Measurements from ENCODE around the gene RIIAD1. TPM values are rescaled to one million over a fixed set of nuclear protein-coding genes. Genes with fewer than 3 reads are reported as not detected.
A peak's percentile ranks its signal among the peaks of the same experiment; 100 is the strongest.
"Not testable (repeated sequence)": the region's sequence is repeated elsewhere in the genome, so short reads cannot be mapped to it uniquely, and the experiment has no call there.

RIIAD1 gene
- 9.8 TPM for total RNA-seq

- DNase-seq (ENCODE audit: low spot score in 2 of 2), result peak; percentile 60 to 81
- FAIRE-seq, result no peak
Observed at GRCh38 chr1:151720974-151721787, at the start of gene RIIAD1. Gene RIIAD1, plus strand, starts transcription at chr1:151721522. Its CDS starts 15 bp downstream, at chr1:151721537.

DNA sequence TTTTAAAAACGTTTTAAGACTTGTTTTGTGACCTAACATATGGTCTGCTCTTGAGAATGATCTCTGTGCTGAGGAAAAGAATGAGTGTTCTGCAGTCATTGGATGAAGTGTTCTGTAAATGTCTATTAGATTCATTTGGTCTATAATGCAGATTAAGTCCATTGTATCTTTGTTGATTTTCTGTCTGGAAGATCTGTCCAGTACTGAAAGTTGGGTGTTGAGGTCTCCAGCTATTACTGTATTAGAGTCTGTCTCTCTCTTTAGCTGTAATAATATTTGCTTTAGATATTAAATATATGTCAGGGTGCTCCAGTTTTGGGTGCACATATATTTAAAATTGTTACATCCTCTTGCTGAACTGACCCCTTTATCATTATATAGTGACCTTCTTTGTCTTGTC is 47.9 kb upstream of the RIIAD1 start:
- no peak for FAIRE-seq
- no peak for DNase-seq (ENCODE audit: low spot score in 2 of 2)

- FAIRE-seq (no peak), DNase-seq (ENCODE audit: low spot score in 2 of 2) (no peak)
Observed at GRCh38 chr1:151680391-151680790, 40.9 kb upstream of the RIIAD1 start.

GRCh38 chr1:151680826-151681225 is 40.5 kb upstream of the RIIAD1 start:
- DNase-seq (ENCODE audit: low spot score in 2 of 2), result no peak
- FAIRE-seq, result no peak

GRCh38 chr1:151681923-151682322 is 39.4 kb upstream of the RIIAD1 start:
- FAIRE-seq (no peak), DNase-seq (ENCODE audit: low spot score in 2 of 2) (no peak)

DNA sequence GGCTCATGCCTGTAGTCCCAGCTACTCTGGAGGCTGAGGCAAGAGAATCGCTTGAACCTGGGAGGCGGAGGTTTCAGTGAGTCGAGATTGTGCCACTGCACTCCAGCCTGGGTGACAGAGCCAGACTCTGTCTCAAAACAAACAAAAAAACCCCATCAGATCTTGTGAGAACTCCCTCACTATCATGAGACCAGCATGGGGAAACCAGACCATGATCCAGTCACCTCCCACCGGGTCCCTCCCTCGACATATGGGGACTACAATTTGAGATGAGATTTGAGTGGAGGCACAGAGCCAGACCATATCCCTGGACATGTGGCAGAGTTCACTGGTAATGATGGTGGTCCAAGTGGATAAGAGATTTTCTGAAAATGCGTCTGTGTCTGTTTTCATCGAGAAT is 38.4 kb upstream of the RIIAD1 start:
- DNase-seq (ENCODE audit: low spot score in 2 of 2); FAIRE-seq: not testable (repeated sequence)

- DNase-seq (ENCODE audit: low spot score in 2 of 2) (no peak), FAIRE-seq (no peak)
Observed at GRCh38 chr1:151684128-151684527, 37.2 kb upstream of the RIIAD1 start.

- DNase-seq (ENCODE audit: low spot score in 2 of 2), result no peak
Observed at GRCh38 chr1:151686561-151686960, 34.8 kb upstream of the RIIAD1 start.

GRCh38 chr1:151689494-151689893 is 31.8 kb upstream of the RIIAD1 start:
- no peak for FAIRE-seq
- DNase-seq (ENCODE audit: low spot score in 2 of 2), result no peak

More at GRCh38 chr1:151686561-151686960, 34.8 kb upstream of the RIIAD1 start:
- no peak for FAIRE-seq

DNA sequence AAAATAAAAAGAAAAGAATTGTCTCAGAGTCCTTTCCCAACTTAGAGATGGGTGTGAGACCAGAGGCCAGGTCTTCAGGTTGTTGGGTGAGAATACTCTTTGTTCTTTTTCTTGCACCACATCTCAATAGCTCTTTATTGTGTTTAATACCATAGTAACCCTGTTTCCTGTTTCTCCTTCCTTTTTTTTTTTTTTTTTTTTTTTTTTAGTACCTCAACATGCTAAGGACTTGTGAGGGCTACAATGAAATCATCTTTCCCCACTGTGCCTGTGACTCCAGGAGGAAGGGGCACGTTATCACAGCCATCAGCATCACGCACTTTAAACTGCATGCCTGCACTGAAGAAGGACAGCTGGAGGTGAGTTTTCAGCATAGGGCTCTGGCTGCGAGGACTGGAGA is 29.1 kb upstream of the RIIAD1 start:
- FAIRE-seq (no peak), DNase-seq (ENCODE audit: low spot score in 2 of 2) (no peak)

GRCh38 chr1:151693057-151693651 is 28.2 kb upstream of the RIIAD1 start:
- DNase-seq (ENCODE audit: low spot score in 2 of 2) (no peak), FAIRE-seq (no peak)

DNA sequence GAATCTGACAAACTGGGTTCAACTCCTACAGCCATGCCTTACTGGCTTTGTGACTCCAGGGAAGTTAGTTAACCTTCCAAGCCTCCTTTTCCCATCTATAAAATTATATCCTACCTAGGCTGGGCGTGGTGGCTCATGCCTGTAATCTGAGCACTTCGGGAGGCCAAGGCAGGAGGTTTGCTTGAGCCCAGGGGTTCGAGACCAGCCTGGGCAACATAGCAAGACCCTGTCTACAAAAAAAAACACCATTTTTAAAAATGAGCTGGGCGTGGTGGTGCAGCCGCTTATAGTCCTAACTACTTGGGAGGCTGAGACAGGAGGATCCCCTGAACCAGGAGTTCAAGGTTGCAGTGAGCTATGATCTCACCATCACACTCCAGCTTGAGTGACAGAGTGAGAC is 19.8 kb upstream of the RIIAD1 start:
- DNase-seq (ENCODE audit: low spot score in 2 of 2) (no peak), FAIRE-seq (no peak)

GRCh38 chr1:151702936-151703335 is 18.4 kb upstream of the RIIAD1 start:
- DNase-seq (ENCODE audit: low spot score in 2 of 2), result no peak
- no peak for FAIRE-seq

- DNase-seq (ENCODE audit: low spot score in 2 of 2) (no peak), FAIRE-seq (no peak)
Observed at GRCh38 chr1:151703813-151704212, 17.5 kb upstream of the RIIAD1 start.

DNA sequence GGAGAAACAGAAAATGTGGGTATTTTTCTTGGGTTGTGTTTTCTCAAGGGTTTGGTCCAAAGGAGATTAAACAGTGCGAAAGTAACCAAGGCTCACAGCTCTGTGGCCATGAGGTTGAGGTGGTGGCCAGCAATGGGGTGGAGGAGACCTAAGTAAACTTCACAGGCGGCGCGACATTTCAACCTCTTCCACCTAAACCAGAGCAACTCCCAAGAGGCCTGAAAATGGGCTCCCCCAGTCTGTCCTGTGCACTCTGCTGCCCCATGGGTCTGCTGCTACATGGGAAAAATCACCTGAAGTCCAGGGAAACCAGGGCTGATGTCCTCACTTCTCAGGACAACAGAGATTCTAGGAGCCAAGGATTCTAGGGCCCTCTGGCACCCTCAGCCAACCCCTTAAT is 17.1 kb upstream of the RIIAD1 start:
- FAIRE-seq (no peak), DNase-seq (ENCODE audit: low spot score in 2 of 2) (no peak)

GRCh38 chr1:151705146-151705545 is 16.2 kb upstream of the RIIAD1 start:
- DNase-seq (ENCODE audit: low spot score in 2 of 2), result no peak
- no peak for FAIRE-seq

- DNase-seq (ENCODE audit: low spot score in 2 of 2) (no peak), FAIRE-seq (no peak)
Observed at GRCh38 chr1:151705753-151706463, 15.4 kb upstream of the RIIAD1 start.

DNA sequence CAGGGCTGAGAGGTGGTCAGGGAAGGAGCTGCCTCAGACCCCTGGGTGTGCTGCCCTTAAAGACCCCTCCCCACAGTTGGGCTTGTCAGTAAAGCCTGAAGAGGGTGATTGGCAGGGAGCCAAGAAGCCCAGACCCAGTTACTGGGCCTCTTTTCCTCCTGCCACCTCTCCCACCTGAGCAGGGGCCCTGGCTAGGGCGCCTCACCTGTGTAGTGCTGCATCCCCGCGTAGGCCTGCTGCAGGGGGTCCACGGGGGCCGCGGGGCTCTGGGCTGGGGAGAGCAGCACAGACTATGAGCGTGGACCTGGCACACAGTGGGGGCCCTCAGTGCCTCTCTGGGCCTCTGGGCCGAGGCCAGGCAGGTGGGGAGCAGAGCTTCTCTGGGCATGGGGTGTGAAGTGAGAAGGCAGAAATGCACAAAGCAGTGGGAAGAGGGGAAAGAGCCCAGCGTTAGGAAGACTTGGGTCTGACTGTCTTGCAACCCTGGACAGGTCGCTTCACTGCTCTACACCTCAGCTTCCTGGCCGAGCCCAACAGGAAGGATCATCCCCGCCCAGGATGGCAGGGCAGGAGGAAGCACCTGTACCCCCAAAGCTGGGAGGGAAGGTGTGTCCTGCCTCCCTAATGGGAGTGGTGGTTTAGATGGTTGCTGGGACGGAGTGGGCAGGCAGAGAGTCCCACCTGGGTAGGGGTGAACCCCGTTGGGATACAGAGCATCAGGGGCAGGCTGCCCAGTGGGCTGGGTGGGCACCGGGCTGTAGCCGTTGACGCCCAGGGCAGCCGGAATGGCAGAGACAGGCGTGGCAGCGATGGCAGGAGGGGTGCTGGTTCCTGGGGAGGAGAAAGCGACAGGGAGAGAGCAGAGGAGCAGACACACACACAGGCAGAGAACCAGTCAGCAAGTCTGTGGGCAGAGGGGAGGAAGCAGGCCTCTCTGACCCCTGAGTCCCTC is 14.6 kb upstream of the RIIAD1 start:
- FAIRE-seq, result no peak
- DNase-seq (ENCODE audit: low spot score in 2 of 2), result no peak

- DNase-seq (ENCODE audit: low spot score in 2 of 2), result no peak
- FAIRE-seq, result no peak
Observed at GRCh38 chr1:151707541-151708065, 13.7 kb upstream of the RIIAD1 start.

GRCh38 chr1:151708891-151709290 is 12.4 kb upstream of the RIIAD1 start:
- DNase-seq (ENCODE audit: low spot score in 2 of 2) (no peak), FAIRE-seq (no peak)
